ENCODE measurements around the gene ADK. TPM values are rescaled to one million over a fixed set of nuclear protein-coding genes. Genes with fewer than 3 reads are reported as not detected.
"Not testable (repeated sequence)": the region's sequence is repeated elsewhere in the genome, so short reads cannot be mapped to it uniquely, and the experiment has no call there.

The ADK gene
- total RNA-seq, 1 donor, result 57.9 TPM

- no peak for TF ChIP-seq CTCF (IDR thresholded peaks at IDR 0.05; ENCODE audit: insufficient read depth, low read depth, low read length)
- H3K4me3 ChIP-seq (ENCODE audit: low read depth, low read length), result no peak overlapping the region
- no peak for DNase-seq (ENCODE audit: low read depth)
Observed at GRCh38 chr10:74178042-74178791, 27.2 kb downstream of the ADK start.

DNA sequence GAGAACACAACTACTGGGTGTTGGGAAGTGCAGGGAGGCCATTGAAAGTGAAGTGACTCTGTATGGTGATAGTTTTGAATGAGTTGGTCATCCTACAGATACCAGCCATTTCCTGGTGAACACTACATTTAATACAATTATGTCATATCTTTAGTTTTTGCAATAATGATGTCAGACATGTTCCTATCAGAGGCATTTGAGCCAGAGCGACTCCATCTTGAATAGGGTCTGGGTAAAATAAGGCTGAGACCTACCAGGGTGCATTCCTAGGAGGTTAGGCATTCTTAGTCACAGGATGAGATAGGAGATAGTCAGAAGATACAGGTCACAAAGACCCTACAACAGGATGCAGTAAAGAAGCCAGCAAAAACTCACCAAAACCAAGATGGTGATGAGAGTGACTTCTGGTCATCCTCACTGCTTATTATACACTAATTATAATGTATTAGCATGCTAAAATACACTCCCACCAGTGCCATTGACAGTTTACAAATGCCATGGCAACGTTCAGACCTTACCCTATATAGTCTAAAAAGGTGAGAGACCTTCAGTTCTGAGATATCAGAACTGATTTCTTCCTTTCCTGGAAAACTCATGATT is 28.2 kb downstream of the ADK start:
- no peak for DNase-seq (ENCODE audit: low read depth)
- H3K4me3 ChIP-seq (ENCODE audit: low read depth, low read length), result no peak overlapping the region
- no peak for TF ChIP-seq CTCF (IDR thresholded peaks at IDR 0.05; ENCODE audit: insufficient read depth, low read depth, low read length)

DNA sequence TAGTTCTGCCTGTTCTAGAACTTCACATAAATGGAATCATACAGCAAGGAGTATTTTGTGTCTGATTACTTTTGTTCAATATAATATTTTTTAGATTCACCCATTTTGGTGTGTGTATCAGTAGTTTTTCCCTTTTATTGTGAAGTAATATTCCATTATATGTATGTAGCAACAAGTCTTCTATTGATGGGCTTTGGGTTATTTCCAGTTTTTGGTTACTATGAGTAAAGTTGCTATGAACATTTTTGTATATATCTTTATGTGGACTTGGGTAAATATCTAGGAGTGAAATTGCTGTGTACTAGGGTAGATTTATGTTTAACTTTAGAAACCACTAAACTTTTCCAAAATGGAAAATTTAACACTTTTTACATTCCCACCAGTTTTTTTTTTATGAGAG is 35.7 kb downstream of the ADK start:
- DNase-seq (ENCODE audit: low read depth), result peak; percentile 35
- H3K4me3 ChIP-seq (ENCODE audit: low read depth, low read length), result no peak overlapping the region
- TF ChIP-seq CTCF (IDR thresholded peaks at IDR 0.05; ENCODE audit: insufficient read depth, low read depth, low read length), result no peak

GRCh38 chr10:74187237-74187636 is 36.2 kb downstream of the ADK start:
- H3K4me3 ChIP-seq (ENCODE audit: low read depth, low read length), result no peak overlapping the region
- no peak for DNase-seq (ENCODE audit: low read depth)
- TF ChIP-seq CTCF (IDR thresholded peaks at IDR 0.05; ENCODE audit: insufficient read depth, low read depth, low read length), result no peak

- H3K4me3 ChIP-seq (ENCODE audit: low read depth, low read length); DNase-seq (ENCODE audit: low read depth): not testable (repeated sequence)
Observed at GRCh38 chr10:74188617-74189016, 37.6 kb downstream of the ADK start.

DNA sequence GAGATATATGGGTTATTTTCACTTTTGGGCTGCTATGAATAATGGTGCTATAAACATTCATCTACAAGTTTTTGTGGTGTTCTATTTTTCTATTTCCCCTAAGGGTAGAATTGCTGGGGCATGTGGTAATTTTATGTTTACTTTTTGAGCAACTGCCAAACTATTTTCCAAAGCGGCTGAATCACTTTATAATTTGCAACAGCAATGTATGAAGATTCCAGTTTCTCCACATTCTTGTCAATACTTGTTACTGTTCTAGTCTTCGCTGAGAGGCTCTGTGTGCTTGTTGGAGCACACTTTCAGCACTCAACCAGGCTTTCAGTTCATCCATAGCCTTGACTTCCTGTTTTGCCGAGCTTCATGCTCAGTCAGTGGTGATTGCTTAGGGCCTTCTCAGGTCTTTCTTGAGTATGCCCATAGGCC is 39.0 kb downstream of the ADK start:
- no peak for TF ChIP-seq CTCF (IDR thresholded peaks at IDR 0.05; ENCODE audit: insufficient read depth, low read depth, low read length)
- DNase-seq (ENCODE audit: low read depth), result peak; percentile 88
- H3K4me3 ChIP-seq (ENCODE audit: low read depth, low read length), result peak overlapping the region; percentile 14

GRCh38 chr10:74190494-74190893 is 39.5 kb downstream of the ADK start:
- H3K4me3 ChIP-seq (ENCODE audit: low read depth, low read length), result peak overlapping the region; percentile 14
- no peak for DNase-seq (ENCODE audit: low read depth)
- no peak for TF ChIP-seq CTCF (IDR thresholded peaks at IDR 0.05; ENCODE audit: insufficient read depth, low read depth, low read length)
